ENCODE results near the gene FXYD6.

FXYD6 gene

DNA sequence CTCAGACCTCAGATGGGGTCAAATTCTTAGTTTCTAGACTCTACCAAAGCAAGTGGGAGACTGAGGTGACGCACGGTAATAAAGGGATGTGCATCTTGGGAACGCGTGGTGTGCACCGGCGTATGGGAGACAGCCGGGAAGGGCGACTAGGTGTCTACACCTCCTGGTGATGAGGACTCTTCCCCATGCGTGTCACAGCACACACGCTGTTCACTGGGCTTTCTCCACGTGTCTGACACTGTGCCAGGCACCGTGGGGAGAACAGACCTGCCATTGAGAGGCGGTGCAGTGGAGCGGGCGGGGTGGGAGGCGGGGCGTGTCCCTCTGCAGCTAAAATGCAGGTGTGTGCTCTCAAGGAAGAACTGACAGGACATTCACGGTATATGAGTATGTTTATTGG is 5.3 kb downstream of the FXYD6 start:
- no peaks in the 10 kb centered on the region for H3K79me2 ChIP-seq (ENCODE audit: insufficient read depth, low read length)
- H3K27me3 ChIP-seq (ENCODE audit: low read length): no peaks in the 10 kb centered on the region

DNA sequence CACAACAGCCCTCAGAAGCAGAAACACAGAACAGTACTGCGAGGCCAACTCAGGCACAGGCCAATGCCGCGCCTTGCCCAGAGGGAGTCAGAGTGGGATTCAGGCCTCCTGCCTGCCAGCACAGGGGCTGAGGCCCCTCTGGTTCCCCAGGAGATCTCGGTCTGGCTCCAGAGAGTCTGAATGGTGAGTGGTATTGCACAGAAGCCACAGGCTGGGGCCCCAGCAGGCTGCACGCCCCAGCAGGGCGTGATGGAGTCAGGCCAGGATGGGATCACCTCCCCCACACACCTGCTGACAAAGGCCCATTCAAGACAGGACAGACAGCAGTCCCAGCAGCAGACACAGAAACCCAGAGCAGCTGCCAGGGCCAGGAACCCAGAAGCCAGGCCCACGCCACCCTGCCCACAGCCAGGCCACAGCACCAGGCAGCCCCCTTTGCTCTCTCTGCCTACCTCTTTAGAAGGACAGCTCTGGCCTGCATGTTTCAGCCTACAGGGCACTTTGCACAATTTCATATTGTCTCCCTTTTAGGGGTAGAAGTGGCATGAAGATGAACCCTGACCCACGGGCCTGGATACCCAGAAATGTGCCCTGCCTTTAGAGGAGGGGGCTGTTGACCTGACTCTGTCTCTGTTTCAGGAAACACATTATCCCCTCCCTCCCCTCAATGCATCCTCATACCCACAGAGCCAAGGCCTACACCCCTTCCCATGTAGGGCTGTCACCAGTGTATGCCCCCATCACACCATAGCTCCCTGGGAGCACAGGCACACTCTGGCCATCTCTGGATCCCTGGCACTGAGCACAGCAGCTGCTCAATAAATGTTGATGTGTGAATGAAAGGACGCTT is 6.1 kb downstream of the FXYD6 start:
- no peaks in the 10 kb centered on the region for H4K20me1 ChIP-seq (ENCODE audit: low read depth, low read length)
- H3F3A ChIP-seq (ENCODE audit: insufficient read depth): no peaks in the 10 kb centered on the region
- no peaks in the 10 kb centered on the region for H3K9me3 ChIP-seq (ENCODE audit: insufficient read depth, low read length)
- no peaks in the 10 kb centered on the region for H3K36me3 ChIP-seq (ENCODE audit: low read length)
- H3K9me2 ChIP-seq (replicated peaks; ENCODE audit: insufficient read depth, low read length): no peaks in the 10 kb centered on the region
- no peak overlapping the region for H3K4me3 ChIP-seq (ENCODE audit: insufficient read depth, low read length, poor library complexity, severe bottlenecking)
- H3K27ac ChIP-seq (ENCODE audit: low read depth, low read length): no peak overlapping the region
- no peaks in the 10 kb centered on the region for H3K79me2 ChIP-seq (ENCODE audit: insufficient read depth, low read length)
- no peak overlapping the region for H3K9ac ChIP-seq (ENCODE audit: low read length)
- TF ChIP-seq EZH2phosphoT487 (conservative IDR thresholded peaks at IDR 0.05; ENCODE audit: low read length): no peak
- H3K27me3 ChIP-seq (ENCODE audit: low read length): no peaks in the 10 kb centered on the region
- no peak overlapping the region for H2AFZ ChIP-seq (ENCODE audit: low read depth, low read length, severe bottlenecking)
- H3K4me2 ChIP-seq (ENCODE audit: low read depth, low read length, poor library complexity, severe bottlenecking): no peak overlapping the region

More for the DNA sequence above, 5.3 kb downstream of the FXYD6 start:
- H3F3A ChIP-seq (ENCODE audit: insufficient read depth): no peaks in the 10 kb centered on the region
- no peak for TF ChIP-seq EZH2phosphoT487 (conservative IDR thresholded peaks at IDR 0.05; ENCODE audit: low read length)
- TF ChIP-seq, protein P1, sequence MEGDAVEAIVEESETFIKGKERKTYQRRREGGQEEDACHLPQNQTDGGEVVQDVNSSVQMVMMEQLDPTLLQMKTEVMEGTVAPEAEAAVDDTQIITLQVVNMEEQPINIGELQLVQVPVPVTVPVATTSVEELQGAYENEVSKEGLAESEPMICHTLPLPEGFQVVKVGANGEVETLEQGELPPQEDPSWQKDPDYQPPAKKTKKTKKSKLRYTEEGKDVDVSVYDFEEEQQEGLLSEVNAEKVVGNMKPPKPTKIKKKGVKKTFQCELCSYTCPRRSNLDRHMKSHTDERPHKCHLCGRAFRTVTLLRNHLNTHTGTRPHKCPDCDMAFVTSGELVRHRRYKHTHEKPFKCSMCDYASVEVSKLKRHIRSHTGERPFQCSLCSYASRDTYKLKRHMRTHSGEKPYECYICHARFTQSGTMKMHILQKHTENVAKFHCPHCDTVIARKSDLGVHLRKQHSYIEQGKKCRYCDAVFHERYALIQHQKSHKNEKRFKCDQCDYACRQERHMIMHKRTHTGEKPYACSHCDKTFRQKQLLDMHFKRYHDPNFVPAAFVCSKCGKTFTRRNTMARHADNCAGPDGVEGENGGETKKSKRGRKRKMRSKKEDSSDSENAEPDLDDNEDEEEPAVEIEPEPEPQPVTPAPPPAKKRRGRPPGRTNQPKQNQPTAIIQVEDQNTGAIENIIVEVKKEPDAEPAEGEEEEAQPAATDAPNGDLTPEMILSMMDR (IDR thresholded peaks at IDR 0.05; ENCODE audit: insufficient read depth, low read length, poor library complexity, severe bottlenecking): no peak
- no peak overlapping the region for H3K4me3 ChIP-seq (ENCODE audit: insufficient read depth, low read length, poor library complexity, severe bottlenecking)
- no peaks in the 10 kb centered on the region for H3K9me2 ChIP-seq (replicated peaks; ENCODE audit: insufficient read depth, low read length)
- H3K36me3 ChIP-seq (ENCODE audit: low read length): no peaks in the 10 kb centered on the region
- no peak overlapping the region for H3K9ac ChIP-seq (ENCODE audit: low read length)
- H4K20me1 ChIP-seq (ENCODE audit: low read depth, low read length): no peaks in the 10 kb centered on the region
- no peak overlapping the region for H2AFZ ChIP-seq (ENCODE audit: low read depth, low read length, severe bottlenecking)
- H3K27ac ChIP-seq (ENCODE audit: low read depth, low read length): no peak overlapping the region
- H3K4me2 ChIP-seq (ENCODE audit: low read depth, low read length, poor library complexity, severe bottlenecking): no peak overlapping the region
- no peaks in the 10 kb centered on the region for H3K9me3 ChIP-seq (ENCODE audit: insufficient read depth, low read length)

- H3K9me3 ChIP-seq (ENCODE audit: insufficient read depth, low read length): no peaks in the 10 kb centered on the region
- no peak overlapping the region for H3K27ac ChIP-seq (ENCODE audit: low read depth, low read length)
- no peaks in the 10 kb centered on the region for H3K9me2 ChIP-seq (replicated peaks; ENCODE audit: insufficient read depth, low read length)
- no peaks in the 10 kb centered on the region for H4K20me1 ChIP-seq (ENCODE audit: low read depth, low read length)
- H3K4me2 ChIP-seq (ENCODE audit: low read depth, low read length, poor library complexity, severe bottlenecking): no peak overlapping the region
- H3K9ac ChIP-seq (ENCODE audit: low read length): no peak overlapping the region
- H3F3A ChIP-seq (ENCODE audit: insufficient read depth): no peaks in the 10 kb centered on the region
- no peak overlapping the region for H3K4me3 ChIP-seq (ENCODE audit: insufficient read depth, low read length, poor library complexity, severe bottlenecking)
- no peaks in the 10 kb centered on the region for H3K27me3 ChIP-seq (ENCODE audit: low read length)
- no peaks in the 10 kb centered on the region for H3K79me2 ChIP-seq (ENCODE audit: insufficient read depth, low read length)
- TF ChIP-seq, protein P1 (IDR thresholded peaks at IDR 0.05; ENCODE audit: insufficient read depth, low read length, poor library complexity, severe bottlenecking): no peak
- no peak for TF ChIP-seq EZH2phosphoT487 (conservative IDR thresholded peaks at IDR 0.05; ENCODE audit: low read length)
- H2AFZ ChIP-seq (ENCODE audit: low read depth, low read length, severe bottlenecking): no peak overlapping the region
- no peaks in the 10 kb centered on the region for H3K36me3 ChIP-seq (ENCODE audit: low read length)
These were observed 6.9 kb downstream of the FXYD6 start for GRCh38 chr11:117869604-117870003.

All from SU-DHL-6 (cell line).